HG02981 (cell line): Measurements from ENCODE around the gene FAM83C.
"Not testable (repeated sequence)": the region's sequence is repeated elsewhere in the genome, so short reads cannot be mapped to it uniquely, and the experiment has no call there.

Experiments
- ATAC-seq: cut with Tn5 transposase; IDR thresholded peaks from one replicate; pipeline ENCODE4 v1.9.1; 2021; ENCODE audit warnings: mild to moderate bottlenecking, moderate library complexity; ENCODE audit not compliant: unreplicated experiment

FAM83C gene

GRCh38 chr20:35269055-35269781 is 23.0 kb downstream of the FAM83C start:
- ATAC-seq: no peak

GRCh38 chr20:35267092-35267491 is 25.1 kb downstream of the FAM83C start:
- no peak for ATAC-seq

DNA sequence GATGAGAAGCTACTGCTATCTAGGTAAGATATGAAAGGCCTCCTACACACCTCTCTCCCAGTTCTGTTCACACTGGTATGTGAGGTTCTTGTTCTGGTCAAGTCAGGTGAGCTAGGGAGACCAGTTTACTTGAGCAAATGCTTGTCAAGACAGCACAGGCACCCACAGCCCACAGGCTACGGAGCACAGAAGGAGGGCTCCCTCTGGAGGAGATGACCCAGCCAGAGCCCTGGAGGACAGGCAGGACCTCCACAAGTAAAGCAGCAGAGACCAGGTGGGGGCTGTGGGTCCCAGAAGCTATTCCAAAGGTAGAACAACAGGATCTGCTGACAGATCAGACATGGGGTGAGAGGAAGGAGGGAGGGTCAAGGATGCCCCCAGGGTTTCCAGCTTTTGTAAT is 27.5 kb downstream of the FAM83C start:
- ATAC-seq: no peak

- no peak for ATAC-seq
Measured at GRCh38 chr20:35263532-35264341, 28.5 kb downstream of the FAM83C start.

DNA sequence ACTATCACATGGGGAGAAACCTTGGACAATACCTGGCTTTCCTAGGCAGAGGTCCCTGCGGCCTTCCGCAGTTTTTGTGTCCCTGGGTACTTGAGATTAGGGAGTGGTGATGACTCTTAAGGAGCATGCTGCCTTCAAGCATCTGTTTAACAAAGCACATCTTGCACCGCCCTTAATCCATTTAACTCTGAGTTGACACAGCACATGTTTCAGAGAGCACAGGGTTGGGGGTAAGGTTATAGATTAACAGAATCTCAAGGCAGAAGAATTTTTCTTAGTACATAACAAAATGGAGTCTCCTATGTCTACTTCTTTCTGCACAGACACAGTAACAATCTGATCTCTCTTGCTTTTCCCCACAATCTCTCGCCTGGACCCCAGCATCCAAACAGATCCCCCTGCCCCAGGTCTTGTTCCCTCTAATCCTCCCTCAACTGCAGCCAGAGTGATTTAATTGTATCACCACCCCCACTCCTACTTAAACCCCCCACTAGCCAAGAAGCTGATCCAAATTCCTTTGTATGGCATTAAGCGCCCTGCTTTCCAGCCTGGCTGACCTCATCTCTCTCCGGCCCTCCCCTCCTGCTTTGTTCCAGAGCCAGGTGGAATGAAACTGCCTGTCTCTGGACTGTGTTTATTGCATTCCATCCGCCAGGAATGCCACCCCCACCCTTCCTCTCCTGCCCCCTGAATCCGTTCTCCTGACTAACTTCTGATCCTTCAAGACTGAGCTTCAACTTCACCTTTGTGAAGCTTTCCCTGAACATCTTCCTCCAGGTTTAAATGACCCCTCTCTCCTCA is 29.3 kb downstream of the FAM83C start:
- ATAC-seq: not testable (repeated sequence)

DNA sequence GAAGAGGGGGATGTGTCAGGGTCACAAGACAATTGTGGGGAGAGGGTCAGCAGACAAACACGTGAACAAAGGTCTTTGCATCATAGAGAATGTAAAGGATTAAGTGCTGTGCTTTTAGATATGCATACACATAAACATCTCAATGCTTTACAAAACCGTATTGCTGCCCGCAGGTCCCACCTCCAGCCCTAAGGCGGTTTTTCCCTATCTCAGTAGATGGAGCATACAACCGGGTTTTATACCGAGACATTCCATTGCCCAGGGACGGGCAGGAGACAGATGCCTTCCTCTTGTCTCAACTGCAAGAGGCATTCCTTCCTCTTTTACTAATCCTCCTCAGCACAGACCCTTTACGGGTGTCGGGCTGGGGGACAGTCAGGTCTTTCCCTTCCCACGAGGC is 29.9 kb downstream of the FAM83C start:
- not testable (repeated sequence) for ATAC-seq

GRCh38 chr20:35260426-35260825 is 31.8 kb downstream of the FAM83C start:
- ATAC-seq: no peak

- no peak for ATAC-seq
Measured at GRCh38 chr20:35257175-35257909, 34.9 kb downstream of the FAM83C start.

DNA sequence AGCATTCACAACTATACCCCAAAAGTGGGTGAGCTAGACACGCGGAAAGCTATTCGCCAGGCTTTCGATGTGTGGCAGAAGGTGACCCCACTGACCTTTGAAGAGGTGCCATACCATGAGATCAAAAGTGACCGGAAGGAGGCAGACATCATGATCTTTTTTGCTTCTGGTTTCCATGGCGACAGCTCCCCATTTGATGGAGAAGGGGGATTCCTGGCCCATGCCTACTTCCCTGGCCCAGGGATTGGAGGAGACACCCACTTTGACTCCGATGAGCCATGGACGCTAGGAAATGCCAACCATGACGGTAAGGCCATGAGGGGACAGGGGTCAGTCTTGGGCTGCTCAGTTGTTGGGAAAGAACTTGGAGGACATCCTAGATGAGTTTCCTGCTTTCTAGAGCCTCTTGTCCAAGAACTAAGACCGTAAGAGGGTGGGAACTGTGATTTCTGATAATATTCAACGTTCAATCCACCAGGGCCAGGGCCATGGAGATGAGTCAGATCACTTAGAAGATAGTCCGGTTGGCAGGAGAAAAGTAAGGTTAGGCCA is 37.7 kb downstream of the FAM83C start:
- no peak for ATAC-seq

DNA sequence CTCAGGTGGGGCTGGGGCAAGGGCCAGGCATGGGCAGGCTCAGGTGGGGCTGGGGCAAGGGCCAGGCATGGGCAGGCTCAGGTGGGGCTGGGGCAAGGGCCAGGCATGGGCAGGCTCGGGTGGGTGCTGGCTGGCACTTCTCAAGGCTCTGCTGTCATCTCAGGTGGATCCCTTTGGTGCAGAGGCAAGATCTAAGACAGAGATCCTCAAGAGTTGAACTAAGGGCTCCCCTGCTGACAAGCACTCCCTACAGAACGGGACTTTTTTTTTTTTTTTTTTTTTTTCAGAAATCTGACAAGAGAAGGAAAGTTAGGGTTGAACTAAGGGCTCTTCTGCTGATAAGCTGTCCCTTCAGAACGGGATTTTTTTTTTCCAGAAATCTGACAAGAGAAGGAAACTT is 39.2 kb downstream of the FAM83C start:
- no peak for ATAC-seq

DNA sequence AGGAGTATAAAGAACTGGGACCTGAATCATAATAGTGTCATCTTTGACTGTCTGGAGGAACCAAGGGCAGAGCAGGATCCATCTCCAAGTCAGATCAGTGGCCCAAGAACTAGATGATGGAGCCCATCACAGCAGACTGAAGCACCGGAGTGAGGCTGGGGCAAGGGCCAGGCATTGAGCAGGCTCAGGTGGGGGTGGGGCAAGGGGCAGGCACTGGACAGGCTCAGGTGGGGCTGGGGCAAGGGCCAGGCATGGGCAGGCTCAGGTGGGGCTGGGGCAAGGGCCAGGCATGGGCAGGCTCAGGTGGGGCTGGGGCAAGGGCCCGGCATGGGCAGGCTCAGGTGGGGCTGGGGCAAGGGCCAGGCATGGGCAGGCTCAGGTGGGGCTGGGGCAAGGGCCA is 39.6 kb downstream of the FAM83C start:
- not testable (repeated sequence) for ATAC-seq

DNA sequence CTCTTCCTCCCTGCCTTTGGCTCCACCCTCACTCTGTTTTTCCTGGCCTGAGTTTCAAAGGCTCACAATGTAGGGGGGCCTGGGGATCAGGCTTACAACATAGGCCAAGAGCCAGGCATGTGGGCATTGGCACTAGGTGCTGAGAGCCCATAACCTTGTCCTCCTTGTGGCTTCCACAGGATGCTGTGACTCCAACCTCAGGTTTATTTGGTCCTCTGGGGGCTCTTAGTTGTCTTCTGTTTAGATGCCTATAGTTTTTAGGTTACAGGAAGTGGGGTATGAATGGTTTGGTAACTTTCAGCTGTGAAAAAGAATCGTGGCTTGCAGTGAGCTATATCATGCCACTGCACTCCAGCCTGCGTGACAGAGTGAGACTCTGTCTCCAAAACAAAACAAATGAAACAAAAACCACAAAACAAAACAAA is 40.2 kb downstream of the FAM83C start:
- peak; percentile 83 for ATAC-seq

GRCh38 chr20:35251613-35251940 is 40.6 kb downstream of the FAM83C start:
- no peak for ATAC-seq

DNA sequence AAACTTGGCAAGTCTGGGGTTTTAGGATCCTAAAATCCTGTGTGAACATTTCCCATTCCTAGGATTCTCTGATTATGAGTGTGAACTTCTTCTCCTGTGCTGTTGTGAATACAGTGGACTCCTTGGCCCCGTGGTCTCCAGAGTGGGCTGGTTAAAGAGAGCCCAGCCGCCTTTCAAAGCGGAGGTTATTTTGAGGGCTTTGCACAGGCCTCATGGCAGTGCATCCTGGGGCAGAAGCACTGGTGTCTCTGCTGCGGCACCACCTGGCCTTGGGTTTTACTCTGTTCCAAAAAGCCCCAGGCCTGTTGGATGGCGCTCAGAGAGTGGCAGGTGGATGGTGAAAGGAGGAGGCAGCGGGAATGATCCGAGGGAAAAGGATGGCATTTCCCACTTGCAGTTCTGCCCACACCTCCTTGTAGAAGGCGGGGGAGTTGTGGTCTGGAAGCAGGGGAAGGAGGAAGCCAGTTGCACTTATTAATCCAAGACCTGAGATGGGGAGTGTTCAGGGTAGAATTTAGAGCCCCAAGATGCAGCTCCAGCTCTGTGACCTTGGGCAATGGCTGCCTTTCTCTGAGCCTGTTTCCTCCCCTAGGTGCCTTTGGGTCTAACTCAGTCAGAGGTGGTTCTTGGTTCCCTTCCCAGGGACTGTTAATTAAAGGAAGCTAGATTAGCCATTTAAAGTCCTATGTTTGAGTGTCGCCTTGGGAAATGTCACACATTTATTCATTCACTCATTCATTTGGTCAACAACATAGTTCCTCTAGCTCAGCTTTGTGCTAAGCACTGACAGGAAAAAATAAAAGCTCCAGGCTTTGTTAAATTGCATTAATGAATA is 43.4 kb downstream of the FAM83C start:
- no peak for ATAC-seq

GRCh38 chr20:35246723-35247122 is 45.5 kb downstream of the FAM83C start:
- no peak for ATAC-seq

DNA sequence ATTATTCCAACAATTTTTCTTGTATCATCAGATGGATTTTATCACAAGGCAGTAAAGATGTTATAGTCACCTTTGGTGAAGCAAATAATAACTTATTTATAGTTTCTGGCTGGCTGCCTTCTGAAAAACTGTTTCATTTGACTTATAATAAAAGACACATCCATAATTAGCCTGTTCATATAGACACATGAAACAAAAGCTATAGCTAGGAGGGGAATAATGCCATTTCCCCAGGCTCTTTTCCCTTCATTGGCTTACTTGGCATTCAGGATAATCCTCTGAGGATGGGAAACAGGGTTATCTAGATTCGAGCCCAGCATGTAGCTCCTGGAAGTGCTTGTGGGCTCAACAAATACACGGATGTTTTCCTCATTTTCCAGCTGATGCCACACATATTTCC is 48.2 kb downstream of the FAM83C start:
- no peak for ATAC-seq

DNA sequence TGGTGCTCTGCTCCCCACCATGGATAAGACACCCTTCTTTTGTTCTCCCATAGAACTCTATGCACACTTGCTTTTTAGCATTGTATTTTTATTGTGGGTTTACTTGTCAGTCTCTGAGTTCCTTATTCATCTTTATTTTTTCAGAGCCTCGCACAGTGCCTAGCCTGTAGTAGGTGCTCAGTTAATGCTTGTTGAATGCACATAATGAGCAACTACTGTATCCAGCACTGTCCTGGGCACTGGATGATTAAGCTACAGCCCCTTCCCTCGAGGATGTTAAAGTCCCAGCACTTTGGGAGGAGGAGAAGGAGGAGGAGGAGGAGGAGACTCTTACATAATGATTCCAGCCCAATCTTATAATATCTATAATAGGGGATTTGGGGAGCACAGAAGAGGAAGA is 48.9 kb downstream of the FAM83C start:
- ATAC-seq: no peak

- no peak for ATAC-seq
Measured at GRCh38 chr20:35240811-35241293, 51.4 kb downstream of the FAM83C start.

DNA sequence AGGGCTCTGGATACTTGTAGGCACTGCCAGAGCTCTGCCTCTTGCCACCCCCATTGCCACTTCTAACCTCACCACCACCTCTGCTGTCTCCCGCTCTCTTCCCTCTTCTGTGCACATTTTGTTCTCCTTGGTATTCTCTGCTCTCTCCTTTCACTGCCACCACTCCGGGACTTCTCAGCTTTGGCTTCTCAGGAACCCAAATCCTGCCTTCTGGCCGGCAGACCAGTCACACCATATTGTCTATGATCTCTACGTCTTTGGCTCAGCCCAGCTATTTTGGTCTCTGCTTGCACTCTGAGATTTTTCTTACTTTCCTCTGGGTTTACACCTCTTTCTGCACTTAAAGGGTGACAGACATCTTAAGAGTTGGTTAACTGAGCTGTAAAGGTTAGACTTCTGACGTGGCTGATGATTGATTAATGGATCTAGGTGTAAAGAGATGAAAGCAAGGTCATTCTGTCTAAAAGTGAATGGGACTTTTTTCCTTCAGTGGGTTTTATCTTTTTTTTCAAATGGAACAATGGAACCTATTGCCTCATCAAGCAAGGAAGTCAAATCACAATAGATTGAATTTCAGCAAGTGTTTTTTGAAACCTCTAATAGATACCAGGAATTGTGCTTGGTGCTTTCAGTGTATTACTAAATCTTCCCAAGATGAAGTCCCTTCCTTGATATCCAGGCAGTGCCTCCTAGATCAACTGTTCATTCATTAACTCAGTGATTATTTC is 52.0 kb downstream of the FAM83C start:
- no peak for ATAC-seq
